ENCODE measurements around the gene RIC1. TPM values are rescaled to one million over a fixed set of nuclear protein-coding genes. Genes with fewer than 3 reads are reported as not detected.
"Not testable (repeated sequence)": the region's sequence is repeated elsewhere in the genome, so short reads cannot be mapped to it uniquely, and the experiment has no call there.

The RIC1 gene
- total RNA-seq, 2 donors from 2014 or later, result 12.8 to 17.9 TPM

GRCh38 chr9:5698810-5699556 is 70.1 kb downstream of the RIC1 start:
- Histone ChIP-seq H3K27me3 (no peaks in the 10 kb centered on the region), H3K4me3 (no peak overlapping the region), H3K36me3 (no peaks in the 10 kb centered on the region), H3K9me3 (no peaks in the 10 kb centered on the region), H3K27ac (no peak overlapping the region), H3K4me1 (no peaks in the 10 kb centered on the region), H3K9ac (ENCODE audit: low read depth in 2 of 2, low read length in 2 of 2) (no peak overlapping the region)
- no peak for DNase-seq
- TF ChIP-seq CTCF (IDR thresholded peaks at IDR 0.05), result no peak
- intact Hi-C loops (cut with DNase I), result no loop called here

- intact Hi-C loops (cut with DNase I), result no loop called here
- H3K9ac ChIP-seq (ENCODE audit: low read depth in 2 of 2, low read length in 2 of 2), result no peak overlapping the region
- DNase-seq, result no peak
- TF ChIP-seq CTCF (IDR thresholded peaks at IDR 0.05), result no peak
- H3K27ac ChIP-seq, result no peak overlapping the region
- H3K27me3 ChIP-seq, result no peaks in the 10 kb centered on the region
- no peaks in the 10 kb centered on the region for H3K4me1 ChIP-seq
- H3K9me3 ChIP-seq, result no peaks in the 10 kb centered on the region
- H3K4me3 ChIP-seq, result no peak overlapping the region
- H3K36me3 ChIP-seq, result no peaks in the 10 kb centered on the region
Measured at GRCh38 chr9:5708414-5708813, 79.5 kb downstream of the RIC1 start.

- Histone ChIP-seq H3K9ac (ENCODE audit: low read depth in 2 of 2, low read length in 2 of 2) (no peak overlapping the region), H3K27ac (no peak overlapping the region), H3K27me3 (no peaks in the 10 kb centered on the region), H3K9me3 (no peaks in the 10 kb centered on the region), H3K4me1 (no peaks in the 10 kb centered on the region), H3K36me3 (no peaks in the 10 kb centered on the region), H3K4me3 (no peak overlapping the region)
- no peak for TF ChIP-seq CTCF (IDR thresholded peaks at IDR 0.05)
- intact Hi-C loops (cut with DNase I), result no loop called here
- DNase-seq, result no peak
Measured at GRCh38 chr9:5712651-5713390, 83.9 kb downstream of the RIC1 start.

- no peak for DNase-seq
- Histone ChIP-seq H3K36me3 (no peaks in the 10 kb centered on the region), H3K27ac (no peak overlapping the region), H3K27me3 (no peaks in the 10 kb centered on the region), H3K4me3 (no peak overlapping the region), H3K9me3 (no peaks in the 10 kb centered on the region), H3K9ac (ENCODE audit: low read depth in 2 of 2, low read length in 2 of 2) (no peak overlapping the region), H3K4me1 (no peaks in the 10 kb centered on the region)
- TF ChIP-seq CTCF (IDR thresholded peaks at IDR 0.05), result peak; percentile 25
- intact Hi-C loops (cut with DNase I), result no loop called here
Measured at GRCh38 chr9:5714501-5715401, 85.8 kb downstream of the RIC1 start.

GRCh38 chr9:5715548-5716127 is 86.7 kb downstream of the RIC1 start:
- no peak for TF ChIP-seq CTCF (IDR thresholded peaks at IDR 0.05)
- intact Hi-C loops (cut with DNase I), result no loop called here
- H3K36me3 ChIP-seq, result no peaks in the 10 kb centered on the region
- no peak overlapping the region for H3K27ac ChIP-seq
- H3K9ac ChIP-seq (ENCODE audit: low read depth in 2 of 2, low read length in 2 of 2), result no peak overlapping the region
- no peak overlapping the region for H3K4me3 ChIP-seq
- DNase-seq, result no peak
- no peaks in the 10 kb centered on the region for H3K4me1 ChIP-seq
- no peaks in the 10 kb centered on the region for H3K27me3 ChIP-seq
- H3K9me3 ChIP-seq, result no peaks in the 10 kb centered on the region

GRCh38 chr9:5717434-5717833 is 88.5 kb downstream of the RIC1 start:
- H3K9ac ChIP-seq (ENCODE audit: low read depth in 2 of 2, low read length in 2 of 2); intact Hi-C loops (cut with DNase I); H3K4me1 ChIP-seq; DNase-seq; H3K27ac ChIP-seq; H3K9me3 ChIP-seq; H3K36me3 ChIP-seq; H3K4me3 ChIP-seq; H3K27me3 ChIP-seq: not testable (repeated sequence)

Data from colonic mucosa (tissue), 4 donors.